H1 (cell line): ENCODE results near the gene GOLGB1.

Experiments
- BCL11A ChIP-seq, 2 experiments: IDR thresholded peaks; one replicate each; pipeline ENCODE4 v1.6.1; 2011; ENCODE audit warnings: low read depth in 2 of 2, low read length in 2 of 2, mild to moderate bottlenecking in 2 of 2
- CHD1 ChIP-seq: IDR thresholded peaks from 2 replicates; pipeline ENCODE4 v1.6.1; 2012; ENCODE audit warnings: low read depth, low read length, improper control_type of control experiment
- CTCF ChIP-seq, 3 experiments: IDR thresholded peaks; 1 replicate in 2 of 3; 2 replicates in 1 of 3; pipeline versions ENCODE4 v1.5.1 to v1.6.1; 2011; ENCODE audit warnings: low read length in 3 of 3, mild to moderate bottlenecking in 3 of 3, inconsistent platforms in 2 of 3, low read depth in 1 of 3, moderate library complexity in 1 of 3; ENCODE audit not compliant: insufficient read depth in 1 of 3; ENCODE audit errors: control extremely low read depth in 1 of 3
- EZH2 ChIP-seq: fragments of 200-600 bp; sonication (generic); IDR thresholded peaks from 2 replicates; pipeline ENCODE4 v1.7.1; 2012; ENCODE audit warnings: low read depth, mild to moderate bottlenecking, moderate library complexity, low read length, inconsistent platforms; ENCODE audit not compliant: severe bottlenecking
- GTF2F1 ChIP-seq: IDR thresholded peaks from 2 replicates; pipeline ENCODE4 v1.6.1; 2012; ENCODE audit warnings: low read depth, low read length, improper control_type of control experiment, borderline replicate concordance
- JUND ChIP-seq: IDR thresholded peaks from 2 replicates; pipeline ENCODE4 v1.6.1; 2011; ENCODE audit warnings: mild to moderate bottlenecking, improper control_type of control experiment, low read length
- NRF1 ChIP-seq: IDR thresholded peaks from 2 replicates; pipeline ENCODE4 v1.6.1; 2011; ENCODE audit warnings: mild to moderate bottlenecking, low read depth, low read length, improper control_type of control experiment
- POLR2A ChIP-seq, 2 experiments: IDR thresholded peaks; 1 replicate in 1 of 2; 2 replicates in 1 of 2; pipeline ENCODE4 v1.6.1; 2011; ENCODE audit warnings: low read depth in 2 of 2, low read length in 2 of 2, mild to moderate bottlenecking in 2 of 2; ENCODE audit errors: control extremely low read depth in 1 of 2
- POLR2AphosphoS5 ChIP-seq: IDR thresholded peaks from 2 replicates; pipeline ENCODE4 v1.6.1; 2011; ENCODE audit warnings: low read depth, low read length
- SP2 ChIP-seq: IDR thresholded peaks from 2 replicates; pipeline ENCODE4 v1.6.1; 2012; ENCODE audit warnings: mild to moderate bottlenecking, low read length, inconsistent platforms
- TEAD4 ChIP-seq: IDR thresholded peaks from 2 replicates; pipeline ENCODE4 v1.6.1; 2012; ENCODE audit warnings: low read depth, low read length, inconsistent platforms, mixed read lengths

DNA sequence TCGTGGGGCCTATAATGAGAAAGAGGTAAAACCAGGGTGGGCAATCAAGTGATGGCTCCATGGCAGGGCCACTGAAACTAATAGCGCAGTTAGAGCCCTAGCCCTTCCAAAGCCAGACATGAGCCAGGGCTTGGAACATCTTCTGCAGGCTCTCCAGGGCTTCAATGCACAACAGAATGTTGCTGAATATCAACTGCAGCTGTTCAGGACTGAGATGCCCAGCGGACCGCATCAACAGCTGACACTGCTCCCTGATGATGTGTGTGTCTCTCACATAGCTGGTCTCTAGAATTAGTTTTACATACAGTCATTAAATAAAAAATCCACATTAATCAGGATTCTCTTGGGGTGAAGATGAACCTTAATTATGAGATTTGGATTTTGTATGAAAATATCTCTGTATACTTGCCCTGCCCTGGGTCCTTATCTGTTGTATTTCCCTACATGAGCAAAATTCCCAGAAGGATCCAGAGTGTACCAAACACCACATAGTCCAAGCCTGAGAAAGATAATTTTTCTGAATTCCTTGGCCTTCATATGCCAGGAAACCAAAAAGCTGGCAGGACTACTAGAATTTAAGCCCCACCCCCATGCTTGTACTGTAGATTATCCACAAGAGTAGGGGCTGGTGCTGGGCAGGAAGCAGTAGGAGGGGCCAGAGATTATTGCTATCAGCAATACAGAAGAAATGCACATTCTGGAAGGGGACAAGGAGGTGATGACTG is 7.7 kb upstream of the GOLGB1 start:
- no peak for TF ChIP-seq CTCF (IDR thresholded peaks at IDR 0.05; ENCODE audit: control extremely low read depth in 1 of 3, insufficient read depth in 1 of 3, low read depth in 1 of 3, low read length in 3 of 3)
- no peak for TF ChIP-seq TEAD4
- no peak for TF ChIP-seq JUND
- TF ChIP-seq POLR2A (IDR thresholded peaks at IDR 0.05; ENCODE audit: control extremely low read depth in 1 of 2, low read depth in 2 of 2, low read length in 2 of 2): no peak
- TF ChIP-seq NRF1: no peak
- TF ChIP-seq BCL11A (IDR thresholded peaks at IDR 0.05; ENCODE audit: low read depth in 2 of 2, low read length in 2 of 2): no peak
- TF ChIP-seq GTF2F1: no peak
- no peak for TF ChIP-seq CHD1
- TF ChIP-seq SP2: no peak
- no peak for TF ChIP-seq POLR2AphosphoS5
- TF ChIP-seq EZH2: no peak
